CD14-positive monocyte (primary cell): Measurements from ENCODE around the gene SMURF2. TPM values are rescaled to one million over a fixed set of nuclear protein-coding genes. Genes with fewer than 3 reads are reported as not detected.
A peak's percentile ranks its signal among the peaks of the same experiment; 100 is the strongest.

ENCODE experiments used
- DNase-seq, 3 donors: peaks; one replicate each; pipeline ENCODE4 v3.0.0-alpha.2; 2011 to 2022
- H2AFZ ChIP-seq: 2 replicates; pipeline ENCODE4 v1.6.0; 2012; ENCODE audit warnings: mild to moderate bottlenecking, low read depth, low read length, inconsistent platforms; ENCODE audit not compliant: insufficient read depth, poor library complexity, severe bottlenecking
- H3K27ac ChIP-seq, 2 donors: 1 replicate in 1 of 2; 2 replicates in 1 of 2; pipeline ENCODE4 v1.5.1; 2012 to 2013; ENCODE audit warnings: low read length in 2 of 2, control low read depth in 1 of 2, inconsistent platforms in 1 of 2, low read depth in 1 of 2, mild to moderate bottlenecking in 1 of 2
- H3K27me3 ChIP-seq, 2 donors: one replicate each; pipeline versions ENCODE4 v1.6.0 to v1.6.1; 2011 to 2013; ENCODE audit warnings: low read length in 2 of 2; ENCODE audit not compliant: control insufficient read depth in 2 of 2, insufficient read depth in 2 of 2
- H3K36me3 ChIP-seq, 2 donors: replicated peaks in 1 of 2; 1 replicate in 1 of 2; 2 replicates in 1 of 2; pipeline versions ENCODE4 v1.5.1 to v1.6.1; 2012 to 2013; ENCODE audit warnings: low read length in 2 of 2, control low read depth in 1 of 2, inconsistent platforms in 1 of 2, mild to moderate bottlenecking in 1 of 2; ENCODE audit not compliant: insufficient read depth in 2 of 2, control insufficient read depth in 1 of 2
- H3K4me1 ChIP-seq, 2 donors: 1 replicate in 1 of 2; 2 replicates in 1 of 2; pipeline versions ENCODE4 v1.5.1 to v1.6.1; 2012 to 2013; ENCODE audit warnings: low read length in 2 of 2, control low read depth in 1 of 2, inconsistent platforms in 1 of 2, mild to moderate bottlenecking in 1 of 2, moderate library complexity in 1 of 2; ENCODE audit not compliant: insufficient read depth in 2 of 2, control insufficient read depth in 1 of 2
- H3K4me2 ChIP-seq: replicated peaks from 2 replicates; pipeline ENCODE3; 2012; ENCODE audit warnings: low read length, moderate library complexity, mild to moderate bottlenecking; ENCODE audit not compliant: poor library complexity, severe bottlenecking; ENCODE audit errors: extremely low read depth
- H3K4me3 ChIP-seq, 3 experiments: fragments of 200-600 bp in 1 of 3; sonication (generic) in 1 of 3; replicated peaks in 1 of 3; 1 replicate in 2 of 3; 2 replicates in 1 of 3; pipeline ENCODE4 v1.5.1; 2011 to 2013; ENCODE audit warnings: low read length in 3 of 3, mild to moderate bottlenecking in 3 of 3, control low read depth in 2 of 3, low read depth in 2 of 3, inconsistent platforms in 1 of 3, moderate library complexity in 1 of 3
- H3K79me2 ChIP-seq: 2 replicates; pipeline ENCODE4 v1.6.0; 2012; ENCODE audit warnings: mild to moderate bottlenecking, control low read depth, inconsistent platforms, low read length, moderate library complexity; ENCODE audit not compliant: insufficient read depth
- H3K9ac ChIP-seq: 2 replicates; pipeline ENCODE4 v1.6.0; 2017; ENCODE audit warnings: low read length, mild to moderate bottlenecking; ENCODE audit not compliant: insufficient read depth, poor library complexity, severe bottlenecking
- H3K9me3 ChIP-seq, 2 donors: replicated peaks in 1 of 2; 1 replicate in 1 of 2; 2 replicates in 1 of 2; pipeline versions ENCODE4 v1.5.1 to v1.6.1; 2012 to 2013; ENCODE audit warnings: low read length in 2 of 2, control low read depth in 1 of 2; ENCODE audit not compliant: control insufficient read depth in 1 of 2, insufficient read depth in 1 of 2
- H4K20me1 ChIP-seq: 2 replicates; pipeline ENCODE4 v1.6.0; 2012; ENCODE audit warnings: mild to moderate bottlenecking, low read length, control low read depth, moderate library complexity; ENCODE audit not compliant: insufficient read depth
- H3K27ac Mint-ChIP-seq, 7 donors: one replicate each; pipeline ENCODE4 v1.8.0; 2020; ENCODE audit warnings: mild to moderate bottlenecking in 7 of 7, mixed read lengths in 7 of 7, moderate library complexity in 6 of 7, inconsistent platforms in 2 of 7
- H3K27me3 Mint-ChIP-seq, 3 donors: one replicate each; pipeline ENCODE4 v1.8.0; 2021 to 2022; ENCODE audit warnings: low read depth in 3 of 3, mild to moderate bottlenecking in 3 of 3, mixed read lengths in 3 of 3, moderate library complexity in 3 of 3, inconsistent platforms in 1 of 3
- H3K36me3 Mint-ChIP-seq, 2 donors: one replicate each; pipeline ENCODE4 v1.8.0; 2020; ENCODE audit warnings: mixed read lengths in 2 of 2, inconsistent platforms in 1 of 2, mild to moderate bottlenecking in 1 of 2
- H3K4me1 Mint-ChIP-seq: one replicate; pipeline ENCODE4 v1.8.0; 2020; ENCODE audit warnings: mild to moderate bottlenecking, mixed read lengths
- H3K4me3 Mint-ChIP-seq, 2 donors: one replicate each; pipeline ENCODE4 v1.8.0; 2020; ENCODE audit warnings: mild to moderate bottlenecking in 2 of 2, mixed read lengths in 2 of 2, moderate library complexity in 1 of 2
- H3K9me3 Mint-ChIP-seq, 7 donors: one replicate each; pipeline ENCODE4 v1.8.0; 2020 to 2022; ENCODE audit warnings: mixed read lengths in 7 of 7, mild to moderate bottlenecking in 6 of 7, moderate library complexity in 6 of 7, inconsistent platforms in 2 of 7
- CTCF ChIP-seq: fragments of 200-600 bp; IDR thresholded peaks from one replicate; pipeline ENCODE4 v1.8.0; 2022; ENCODE audit warnings: antibody characterized with exemption, mild to moderate bottlenecking
- WGBS: methylation state at CpG from one replicate; pipeline ENCODE4 v1.1.5; 2013; ENCODE audit warnings: missing lambda C conversion rate; ENCODE audit not compliant: insufficient coverage; 5-methylcytosine and 5-hydroxymethylcytosine counted together
- intact Hi-C, 2 donors: fragments of 100-400 bp; cut with micrococcal nuclease; formaldehyde crosslinking; loops; one replicate each; pipeline versions ENCODE4 v1.15.0 to v1.15.1; 2023
- polyA plus RNA-seq, 3 donors: library from polyadenylated mRNA; depleted of rRNA in 1 of 3; unstranded in 2 of 3; stranded (reverse) in 1 of 3; fragments of 300-500 nt in 2 of 3; fragments of >200 nt in 1 of 3; fragmentation: Illumina TruSeq in 2 of 3; gene quantifications; 1 replicate in 2 of 3; 2 replicates in 1 of 3; pipeline ENCODE4 v1.2.3, GENCODE V29; 2012 to 2021

SMURF2 gene
- polyA plus RNA-seq, 3 donors: 2.2 to 12.9 (median 4.5) TPM

GRCh38 chr17:64628641-64629040 lies 33.5 kb downstream of the SMURF2 start:
- no peak overlapping the region for H3K4me3 Mint-ChIP-seq
- Histone ChIP-seq H3K36me3 (peaks cover 2 to 13% of the 10 kb centered on the region in 2 donors), H2AFZ (no peak overlapping the region), H3K4me2 (no peak overlapping the region), H3K9ac (no peak overlapping the region), H4K20me1 (peaks cover 94% of the 10 kb centered on the region), H3K79me2 (peaks cover 88% of the 10 kb centered on the region), H3K4me1 (peaks cover 4 to 13% of the 10 kb centered on the region in 2 donors), H3K27me3 (no peaks in the 10 kb centered on the region), H3K27ac (no peak overlapping the region), H3K9me3 (no peaks in the 10 kb centered on the region), H3K4me3 (no peak overlapping the region)
- TF ChIP-seq CTCF: no peak
- H3K4me1 Mint-ChIP-seq: peaks cover 44% of the 10 kb centered on the region
- H3K27me3 Mint-ChIP-seq: no peaks in the 10 kb centered on the region
- peak overlapping the region in 3 of 7 donors; percentile 2 to 72 (median 57) for H3K27ac Mint-ChIP-seq
- DNase-seq: no peak
- WGBS: 100% methylated on average over 1 of the region's 1 CpG
- H3K36me3 Mint-ChIP-seq: peaks cover 0 to 16% of the 10 kb centered on the region in 2 donors
- peaks cover 0 to 2% (median 0%) of the 10 kb centered on the region in 7 donors for H3K9me3 Mint-ChIP-seq
- intact Hi-C loops: no loop called here

GRCh38 chr17:64627797-64628196 lies 34.3 kb downstream of the SMURF2 start:
- no peak overlapping the region for H3K4me2 ChIP-seq
- intact Hi-C loops: no loop called here
- peaks cover 40% of the 10 kb centered on the region for H3K4me1 Mint-ChIP-seq

More at GRCh38 chr17:64627797-64628196, 34.3 kb downstream of the SMURF2 start:
- H3K9me3 ChIP-seq: no peaks in the 10 kb centered on the region
- no peak overlapping the region for H2AFZ ChIP-seq
- peaks cover 4 to 13% of the 10 kb centered on the region in 2 donors for H3K4me1 ChIP-seq
- peaks cover 85% of the 10 kb centered on the region for H3K79me2 ChIP-seq
- no peaks in the 10 kb centered on the region for H3K27me3 ChIP-seq
- peaks cover 0 to 12% of the 10 kb centered on the region in 2 donors for H3K36me3 Mint-ChIP-seq
- TF ChIP-seq CTCF: no peak
- no peak for DNase-seq
- H4K20me1 ChIP-seq: peaks cover 94% of the 10 kb centered on the region
- peaks cover 0 to 2% (median 0%) of the 10 kb centered on the region in 7 donors for H3K9me3 Mint-ChIP-seq
- H3K4me3 ChIP-seq: no peak overlapping the region
- H3K27ac ChIP-seq: no peak overlapping the region
- H3K4me3 Mint-ChIP-seq: no peak overlapping the region
- H3K27me3 Mint-ChIP-seq: no peaks in the 10 kb centered on the region
- WGBS: 92% methylated on average over 2 of the region's 5 CpGs
- H3K36me3 ChIP-seq: peaks cover 2 to 17% of the 10 kb centered on the region in 2 donors
- no peak overlapping the region for H3K9ac ChIP-seq
- H3K27ac Mint-ChIP-seq: no peak overlapping the region
